Measurements from ENCODE around the gene ACKR1. TPM values are rescaled to one million over a fixed set of nuclear protein-coding genes. Genes with fewer than 3 reads are reported as not detected.

ACKR1 gene
- polyA plus RNA-seq, 1 of the 3 experiments (the other 2 are of a cell fraction), result 0.02 TPM

- ChIA-PET POLR2A (interaction anchor here (0.6 kb wide), 1 partner anchor 260 kb away, joined by 3 read pairs; no protein-coding TSS in a partner anchor), CTCF (interaction anchor here (0.8 to 1.8 kb wide), 3 partner anchors 10 to 28 kb away, joined by 3 to 5 read pairs (median 4); no protein-coding TSS in a partner anchor)
- WGBS (ENCODE audit: low lambda C conversion rate), result 57% methylated on average over 24 of the region's 24 CpGs
These were observed 16.3 kb upstream of the ACKR1 start for GRCh38 chr1:159188375-159188788.

DNA sequence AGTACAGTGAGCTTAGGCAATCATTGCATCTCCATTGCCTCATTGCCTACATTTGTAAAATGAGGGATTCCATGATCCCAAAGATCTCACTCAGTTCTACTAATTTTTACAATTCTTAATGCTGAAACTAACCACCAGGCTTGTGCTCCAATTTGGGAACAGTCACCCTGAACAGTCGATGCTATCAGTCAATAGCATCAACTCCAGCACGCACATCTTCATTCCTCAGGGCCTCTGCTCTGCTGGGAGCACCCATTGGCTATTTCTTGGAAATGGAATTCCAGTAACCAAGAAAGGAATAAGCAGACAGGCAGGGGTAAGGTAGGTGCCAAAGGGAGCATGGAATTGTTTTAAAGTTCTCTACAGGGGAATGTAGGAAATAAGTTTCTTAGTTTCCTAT is 14.2 kb upstream of the ACKR1 start:
- Histone ChIP-seq H3K9ac (no peak overlapping the region), H3K4me1 (ENCODE audit: control insufficient read depth in 1 of 2, insufficient read depth in 2 of 2, low read depth in 1 of 2, low read length in 1 of 2) (no peaks in the 10 kb centered on the region), H3K27ac (ENCODE audit: low read depth in 2 of 2, low read length in 1 of 2) (no peak overlapping the region), H3K4me3 (ENCODE audit: low read depth in 2 of 2, low read length in 1 of 2) (no peak overlapping the region), H3K9me3 (no peaks in the 10 kb centered on the region), H3K4me2 (no peak overlapping the region), H2AFZ (ENCODE audit: low read depth) (no peak overlapping the region), H3F3A (replicated peaks; ENCODE audit: insufficient read depth) (no peaks in the 10 kb centered on the region), H4K20me1 (ENCODE audit: insufficient read depth) (no peaks in the 10 kb centered on the region), H3K36me3 (replicated peaks in 1 of 2; ENCODE audit: control insufficient read depth in 1 of 2, insufficient read depth in 2 of 2, low read length in 1 of 2) (no peaks in the 10 kb centered on the region), H3K9me2 (no peaks in the 10 kb centered on the region), H3K79me2 (ENCODE audit: insufficient read depth) (no peaks in the 10 kb centered on the region), H3K27me3 (ENCODE audit: insufficient read depth) (no peaks in the 10 kb centered on the region; the same call in 1 of the 2 replicates)
- ChIA-PET CTCF (no interaction called here), POLR2A (no interaction called here)
- no peak for DNase-seq
- 17% methylated on average over 2 of the region's 2 CpGs for WGBS (ENCODE audit: low lambda C conversion rate)
- TF ChIP-seq TAF1 (IDR thresholded peaks at IDR 0.05; ENCODE audit: borderline replicate concordance, low read depth, low read length) (no peak), RXRA (IDR thresholded peaks at IDR 0.05; ENCODE audit: borderline replicate concordance, low read depth) (no peak), GATA2 (CRISPR knock-in tag; IDR thresholded peaks at IDR 0.05) (no peak), RCOR1 (IDR thresholded peaks at IDR 0.05; ENCODE audit: low read length) (no peak), GABPA (IDR thresholded peaks at IDR 0.05; ENCODE audit: low read depth) (no peak), MEF2A (IDR thresholded peaks at IDR 0.05; ENCODE audit: borderline replicate concordance, low read depth) (no peak), RFX5 (IDR thresholded peaks at IDR 0.05; ENCODE audit: low read length) (no peak), TCF12 (IDR thresholded peaks at IDR 0.05) (no peak), REST (IDR thresholded peaks at IDR 0.05; ENCODE audit: low read depth, low read length) (no peak), JUND (IDR thresholded peaks at IDR 0.05) (no peak), ELF1 (IDR thresholded peaks at IDR 0.05) (no peak), FOXM1 (IDR thresholded peaks at IDR 0.05; ENCODE audit: low read depth) (no peak)
- TF ChIP-seq, protein P1, sequence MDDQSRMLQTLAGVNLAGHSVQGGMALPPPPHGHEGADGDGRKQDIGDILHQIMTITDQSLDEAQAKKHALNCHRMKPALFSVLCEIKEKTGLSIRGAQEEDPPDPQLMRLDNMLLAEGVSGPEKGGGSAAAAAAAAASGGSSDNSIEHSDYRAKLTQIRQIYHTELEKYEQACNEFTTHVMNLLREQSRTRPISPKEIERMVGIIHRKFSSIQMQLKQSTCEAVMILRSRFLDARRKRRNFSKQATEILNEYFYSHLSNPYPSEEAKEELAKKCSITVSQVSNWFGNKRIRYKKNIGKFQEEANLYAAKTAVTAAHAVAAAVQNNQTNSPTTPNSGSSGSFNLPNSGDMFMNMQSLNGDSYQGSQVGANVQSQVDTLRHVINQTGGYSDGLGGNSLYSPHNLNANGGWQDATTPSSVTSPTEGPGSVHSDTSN (IDR thresholded peaks at IDR 0.05), result no peak
- TF ChIP-seq, protein P2, sequence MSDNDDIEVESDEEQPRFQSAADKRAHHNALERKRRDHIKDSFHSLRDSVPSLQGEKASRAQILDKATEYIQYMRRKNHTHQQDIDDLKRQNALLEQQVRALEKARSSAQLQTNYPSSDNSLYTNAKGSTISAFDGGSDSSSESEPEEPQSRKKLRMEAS (IDR thresholded peaks at IDR 0.05; ENCODE audit: low read depth), result no peak

More at GRCh38 chr1:159188375-159188788, 16.3 kb upstream of the ACKR1 start:
- H3K9me2 ChIP-seq, result no peaks in the 10 kb centered on the region
- H2AFZ ChIP-seq (ENCODE audit: low read depth), result no peak overlapping the region
- no peak overlapping the region for H3K9ac ChIP-seq
- no peaks in the 10 kb centered on the region for H3K9me3 ChIP-seq
- DNase-seq, result no peak
- no peak overlapping the region for H3K27ac ChIP-seq (ENCODE audit: low read depth in 2 of 2, low read length in 1 of 2)
- no peaks in the 10 kb centered on the region; the same call in 1 of the 2 replicates for H3K27me3 ChIP-seq (ENCODE audit: insufficient read depth)
- no peaks in the 10 kb centered on the region for H3F3A ChIP-seq (replicated peaks; ENCODE audit: insufficient read depth)
- no peak for TF ChIP-seq FOXJ3 (CRISPR knock-in tag; IDR thresholded peaks at IDR 0.05)
- TF ChIP-seq, protein P2 (IDR thresholded peaks at IDR 0.05; ENCODE audit: low read depth), result no peak
- TF ChIP-seq RAD21 (IDR thresholded peaks at IDR 0.05; ENCODE audit: low read length), result no peak
- no peak for TF ChIP-seq GATA2 (CRISPR knock-in tag; IDR thresholded peaks at IDR 0.05)
- TF ChIP-seq YY1 (IDR thresholded peaks at IDR 0.05; ENCODE audit: low read depth), result no peak
- TF ChIP-seq MXI1 (IDR thresholded peaks at IDR 0.05; ENCODE audit: low read depth, low read length), result no peak
- TF ChIP-seq TCF12 (IDR thresholded peaks at IDR 0.05), result no peak
- TF ChIP-seq, protein P3, sequence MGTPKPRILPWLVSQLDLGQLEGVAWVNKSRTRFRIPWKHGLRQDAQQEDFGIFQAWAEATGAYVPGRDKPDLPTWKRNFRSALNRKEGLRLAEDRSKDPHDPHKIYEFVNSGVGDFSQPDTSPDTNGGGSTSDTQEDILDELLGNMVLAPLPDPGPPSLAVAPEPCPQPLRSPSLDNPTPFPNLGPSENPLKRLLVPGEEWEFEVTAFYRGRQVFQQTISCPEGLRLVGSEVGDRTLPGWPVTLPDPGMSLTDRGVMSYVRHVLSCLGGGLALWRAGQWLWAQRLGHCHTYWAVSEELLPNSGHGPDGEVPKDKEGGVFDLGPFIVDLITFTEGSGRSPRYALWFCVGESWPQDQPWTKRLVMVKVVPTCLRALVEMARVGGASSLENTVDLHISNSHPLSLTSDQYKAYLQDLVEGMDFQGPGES (IDR thresholded peaks at IDR 0.05; ENCODE audit: low read depth, low read length), result no peak
- TF ChIP-seq JUND (IDR thresholded peaks at IDR 0.05), result no peak
- no peak for TF ChIP-seq GABPA (IDR thresholded peaks at IDR 0.05; ENCODE audit: low read depth)
- TF ChIP-seq, protein P1 (IDR thresholded peaks at IDR 0.05), result no peak
- no peak for TF ChIP-seq EP300 (IDR thresholded peaks at IDR 0.05; ENCODE audit: borderline replicate concordance in 1 of 2, low read depth in 1 of 2, low read length in 1 of 2)
- TF ChIP-seq TEAD4 (IDR thresholded peaks at IDR 0.05; ENCODE audit: borderline replicate concordance, insufficient read depth), result no peak
- no peak for TF ChIP-seq NFIC (IDR thresholded peaks at IDR 0.05; ENCODE audit: borderline replicate concordance)
- no peak for TF ChIP-seq SIN3A (IDR thresholded peaks at IDR 0.05; ENCODE audit: borderline replicate concordance, low read depth, low read length)
- TF ChIP-seq SMC3 (IDR thresholded peaks at IDR 0.05; ENCODE audit: low read depth, low read length), result no peak
- no peak overlapping the region for H3K4me2 ChIP-seq
- no peaks in the 10 kb centered on the region for H3K79me2 ChIP-seq (ENCODE audit: insufficient read depth)
- no peaks in the 10 kb centered on the region for H4K20me1 ChIP-seq (ENCODE audit: insufficient read depth)
- H3K36me3 ChIP-seq (replicated peaks in 1 of 2; ENCODE audit: control insufficient read depth in 1 of 2, insufficient read depth in 2 of 2, low read length in 1 of 2), result no peaks in the 10 kb centered on the region
- no peaks in the 10 kb centered on the region for H3K4me1 ChIP-seq (ENCODE audit: control insufficient read depth in 1 of 2, insufficient read depth in 2 of 2, low read depth in 1 of 2, low read length in 1 of 2)
- no peak overlapping the region for H3K4me3 ChIP-seq (ENCODE audit: low read depth in 2 of 2, low read length in 1 of 2)
